GM23248 (cell line): ENCODE data around the gene WDR18.

Experiments used
- EZH2 ChIP-seq: fragments of 200-600 bp; sonication (generic); IDR thresholded peaks from 2 replicates; pipeline ENCODE4 v1.6.1; 2018; ENCODE audit warnings: antibody characterized with exemption, mild to moderate bottlenecking; ENCODE audit not compliant: insufficient read depth, poor library complexity, severe bottlenecking
- EZH2phosphoT487 ChIP-seq: fragments of 200-600 bp; sonication (generic); IDR thresholded peaks from 2 replicates; pipeline ENCODE4 v1.6.1; 2018; ENCODE audit warnings: antibody characterized with exemption, moderate library complexity, mild to moderate bottlenecking, low read depth; ENCODE audit not compliant: insufficient read depth

DNA sequence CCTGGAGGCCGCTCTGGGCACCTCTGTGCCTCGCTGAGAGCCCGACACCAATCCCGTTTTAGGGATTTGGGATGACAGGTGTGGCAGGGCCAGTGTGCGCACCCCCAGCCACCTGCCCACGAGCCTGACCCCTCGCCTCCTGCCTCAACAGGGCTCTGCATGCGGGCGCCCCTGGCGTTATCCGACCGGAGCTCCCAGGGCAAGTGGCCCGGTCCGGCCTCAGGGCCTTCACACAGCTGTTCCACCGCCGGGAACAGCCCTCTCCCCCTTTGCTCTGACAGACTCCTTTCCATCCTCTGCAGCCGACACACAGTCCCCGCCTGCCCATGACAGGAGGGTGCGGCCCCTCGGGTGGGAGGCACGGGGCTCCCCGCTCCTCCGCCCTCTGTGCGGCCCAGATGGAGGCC, 7.1 kb upstream of the WDR18 start:
- TF ChIP-seq EZH2 (no peak), EZH2phosphoT487 (no peak)
